GM18499 (cell line): ENCODE measurements around the gene ZNF783.
"Not testable (repeated sequence)": the region's sequence is repeated elsewhere in the genome, so short reads cannot be mapped to it uniquely, and the experiment has no call there.

Experiments used
- ATAC-seq: cut with Tn5 transposase; IDR thresholded peaks from one replicate; pipeline ENCODE4 v1.9.1; 2021; ENCODE audit warnings: moderate number of reproducible peaks; ENCODE audit not compliant: insufficient read depth, unreplicated experiment

The ZNF783 gene

GRCh38 chr7:149261829-149262617 is at the start of gene ZNF783:
Gene ZNF783 (plus strand): TSS chr7:149262196. CDS start chr7:149262334, 138 bp downstream.
- peak; percentile 55 for ATAC-seq

GRCh38 chr7:149214020-149214720 is 47.8 kb upstream of the ZNF783 start:
- ATAC-seq = no peak

- ATAC-seq = no peak
These were observed 45.6 kb upstream of the ZNF783 start for GRCh38 chr7:149216402-149216801.

- ATAC-seq = no peak
These were observed 44.4 kb upstream of the ZNF783 start for GRCh38 chr7:149217570-149217969.

- ATAC-seq = no peak
These were observed 43.3 kb upstream of the ZNF783 start for GRCh38 chr7:149218469-149219420.

GRCh38 chr7:149220534-149220933 is 41.5 kb upstream of the ZNF783 start:
- ATAC-seq = no peak

- no peak for ATAC-seq
These were observed 38.8 kb upstream of the ZNF783 start for GRCh38 chr7:149223176-149223575.

- ATAC-seq = no peak
These were observed 38.2 kb upstream of the ZNF783 start for GRCh38 chr7:149223761-149224160.

GRCh38 chr7:149224352-149224751 is 37.6 kb upstream of the ZNF783 start:
- ATAC-seq = no peak

GRCh38 chr7:149225106-149225505 is 36.9 kb upstream of the ZNF783 start:
- no peak for ATAC-seq

- no peak for ATAC-seq
These were observed 36.3 kb upstream of the ZNF783 start for GRCh38 chr7:149225656-149226055.

- ATAC-seq = not testable (repeated sequence)
These were observed 35.6 kb upstream of the ZNF783 start for GRCh38 chr7:149226366-149226765.

- no peak for ATAC-seq
These were observed 35.0 kb upstream of the ZNF783 start for GRCh38 chr7:149226840-149227494.

- no peak for ATAC-seq
These were observed 33.0 kb upstream of the ZNF783 start for GRCh38 chr7:149228831-149229471.

- ATAC-seq = no peak
These were observed 32.5 kb upstream of the ZNF783 start for GRCh38 chr7:149229526-149229925.

GRCh38 chr7:149232362-149232761 is 29.6 kb upstream of the ZNF783 start:
- no peak for ATAC-seq

GRCh38 chr7:149233655-149234204 is 28.3 kb upstream of the ZNF783 start:
- ATAC-seq = not testable (repeated sequence)

GRCh38 chr7:149237502-149237901 is 24.5 kb upstream of the ZNF783 start:
- ATAC-seq = no peak

GRCh38 chr7:149238051-149238450 is 23.9 kb upstream of the ZNF783 start:
- no peak for ATAC-seq
